Measurements from ENCODE around the gene USP17L25.
"Not testable (repeated sequence)": the region's sequence is repeated elsewhere in the genome, so short reads cannot be mapped to it uniquely, and the experiment has no call there.

USP17L25 gene, protein sequence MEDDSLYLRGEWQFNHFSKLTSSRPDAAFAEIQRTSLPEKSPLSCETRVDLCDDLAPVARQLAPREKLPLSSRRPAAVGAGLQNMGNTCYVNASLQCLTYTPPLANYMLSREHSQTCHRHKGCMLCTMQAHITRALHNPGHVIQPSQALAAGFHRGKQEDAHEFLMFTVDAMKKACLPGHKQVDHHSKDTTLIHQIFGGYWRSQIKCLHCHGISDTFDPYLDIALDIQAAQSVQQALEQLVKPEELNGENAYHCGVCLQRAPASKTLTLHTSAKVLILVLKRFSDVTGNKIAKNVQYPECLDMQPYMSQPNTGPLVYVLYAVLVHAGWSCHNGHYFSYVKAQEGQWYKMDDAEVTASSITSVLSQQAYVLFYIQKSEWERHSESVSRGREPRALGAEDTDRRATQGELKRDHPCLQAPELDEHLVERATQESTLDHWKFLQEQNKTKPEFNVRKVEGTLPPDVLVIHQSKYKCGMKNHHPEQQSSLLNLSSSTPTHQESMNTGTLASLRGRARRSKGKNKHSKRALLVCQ

DNA sequence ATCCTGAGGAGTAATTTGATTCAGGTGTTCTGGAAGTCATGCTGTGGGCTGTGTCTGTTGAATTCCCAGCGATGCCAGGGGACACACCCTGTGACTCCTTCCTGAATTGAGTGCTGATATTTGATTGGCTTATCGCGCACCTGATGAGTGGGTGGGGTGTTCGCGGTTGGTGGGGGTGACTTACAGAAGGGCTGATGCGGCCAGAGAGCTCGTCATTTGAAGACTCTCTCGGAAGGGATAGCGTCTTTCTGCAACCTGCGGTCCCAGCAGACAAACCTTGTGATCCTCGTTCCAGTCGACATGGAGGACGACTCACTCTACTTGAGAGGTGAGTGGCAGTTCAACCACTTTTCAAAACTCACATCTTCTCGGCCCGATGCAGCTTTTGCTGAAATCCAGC lies at the start of gene USP17L25:
TSS of gene USP17L25 (plus strand) at position 301 of the 400 bp plus-strand sequence. CDS start at position 301, 0 bp downstream.
- not testable (repeated sequence) for DNase-seq

- not testable (repeated sequence) for DNase-seq
Measured at GRCh38 chr4:9324191-9324590, 5.5 kb upstream of the USP17L25 start.

DNA sequence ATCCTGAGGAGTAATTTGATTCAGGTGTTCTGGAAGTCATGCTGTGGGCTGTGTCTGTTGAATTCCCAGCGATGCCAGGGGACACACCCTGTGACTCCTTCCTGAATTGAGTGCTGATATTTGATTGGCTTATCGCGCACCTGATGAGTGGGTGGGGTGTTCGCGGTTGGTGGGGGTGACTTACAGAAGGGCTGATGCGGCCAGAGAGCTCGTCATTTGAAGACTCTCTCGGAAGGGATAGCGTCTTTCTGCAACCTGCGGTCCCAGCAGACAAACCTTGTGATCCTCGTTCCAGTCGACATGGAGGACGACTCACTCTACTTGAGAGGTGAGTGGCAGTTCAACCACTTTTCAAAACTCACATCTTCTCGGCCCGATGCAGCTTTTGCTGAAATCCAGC lies 4.8 kb upstream of the USP17L25 start, which contains the start of gene USP17L24:
TSS of gene USP17L24 (plus strand) at position 301 of the 400 bp plus-strand sequence. CDS start at position 301, 0 bp downstream.
- DNase-seq, result not testable (repeated sequence)

DNA sequence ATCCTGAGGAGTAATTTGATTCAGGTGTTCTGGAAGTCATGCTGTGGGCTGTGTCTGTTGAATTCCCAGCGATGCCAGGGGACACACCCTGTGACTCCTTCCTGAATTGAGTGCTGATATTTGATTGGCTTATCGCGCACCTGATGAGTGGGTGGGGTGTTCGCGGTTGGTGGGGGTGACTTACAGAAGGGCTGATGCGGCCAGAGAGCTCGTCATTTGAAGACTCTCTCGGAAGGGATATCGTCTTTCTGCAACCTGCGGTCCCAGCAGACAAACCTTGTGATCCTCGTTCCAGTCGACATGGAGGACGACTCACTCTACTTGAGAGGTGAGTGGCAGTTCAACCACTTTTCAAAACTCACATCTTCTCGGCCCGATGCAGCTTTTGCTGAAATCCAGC lies 4.6 kb downstream of the USP17L25 start, which contains the start of gene USP17L26:
TSS of gene USP17L26 (plus strand) at position 301 of the 400 bp plus-strand sequence. CDS start at position 301, 0 bp downstream.
- not testable (repeated sequence) for DNase-seq

- DNase-seq, result not testable (repeated sequence)
Measured at GRCh38 chr4:9339103-9339502, 9.4 kb downstream of the USP17L25 start, which contains the start of gene USP17L5. TSS of gene USP17L5 (plus strand) at chr4:9339403. CDS start at chr4:9339403, 0 bp downstream.

DNA sequence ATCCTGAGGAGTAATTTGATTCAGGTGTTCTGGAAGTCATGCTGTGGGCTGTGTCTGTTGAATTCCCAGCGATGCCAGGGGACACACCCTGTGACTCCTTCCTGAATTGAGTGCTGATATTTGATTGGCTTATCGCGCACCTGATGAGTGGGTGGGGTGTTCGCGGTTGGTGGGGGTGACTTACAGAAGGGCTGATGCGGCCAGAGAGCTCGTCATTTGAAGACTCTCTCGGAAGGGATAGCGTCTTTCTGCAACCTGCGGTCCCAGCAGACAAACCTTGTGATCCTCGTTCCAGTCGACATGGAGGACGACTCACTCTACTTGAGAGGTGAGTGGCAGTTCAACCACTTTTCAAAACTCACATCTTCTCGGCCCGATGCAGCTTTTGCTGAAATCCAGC lies 14.1 kb downstream of the USP17L25 start, which contains the start of gene USP17L27:
TSS of gene USP17L27 (plus strand) at position 301 of the 400 bp plus-strand sequence. CDS start at position 301, 0 bp downstream.
- DNase-seq, result not testable (repeated sequence)

GRCh38 chr4:9348593-9348992 lies 18.9 kb downstream of the USP17L25 start, which contains the start of gene USP17L28:
TSS of gene USP17L28 (plus strand) at chr4:9348893. CDS start at chr4:9348893, 0 bp downstream.
- not testable (repeated sequence) for DNase-seq

GRCh38 chr4:9350866-9351265 lies 21.2 kb downstream of the USP17L25 start:
- DNase-seq, result not testable (repeated sequence)

- not testable (repeated sequence) for DNase-seq
Measured at GRCh38 chr4:9353338-9353737, 23.6 kb downstream of the USP17L25 start, which contains the start of gene USP17L29. TSS of gene USP17L29 (plus strand) at chr4:9353638. CDS start at chr4:9353638, 0 bp downstream.

DNA sequence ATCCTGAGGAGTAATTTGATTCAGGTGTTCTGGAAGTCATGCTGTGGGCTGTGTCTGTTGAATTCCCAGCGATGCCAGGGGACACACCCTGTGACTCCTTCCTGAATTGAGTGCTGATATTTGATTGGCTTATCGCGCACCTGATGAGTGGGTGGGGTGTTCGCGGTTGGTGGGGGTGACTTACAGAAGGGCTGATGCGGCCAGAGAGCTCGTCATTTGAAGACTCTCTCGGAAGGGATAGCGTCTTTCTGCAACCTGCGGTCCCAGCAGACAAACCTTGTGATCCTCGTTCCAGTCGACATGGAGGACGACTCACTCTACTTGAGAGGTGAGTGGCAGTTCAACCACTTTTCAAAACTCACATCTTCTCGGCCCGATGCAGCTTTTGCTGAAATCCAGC lies 33.1 kb downstream of the USP17L25 start, which contains the start of gene USP17L30:
TSS of gene USP17L30 (plus strand) at position 301 of the 400 bp plus-strand sequence. CDS start at position 301, 0 bp downstream.
- not testable (repeated sequence) for DNase-seq

- DNase-seq, result not testable (repeated sequence)
Measured at GRCh38 chr4:9379881-9380280, 50.2 kb downstream of the USP17L25 start.
